Neural cell (in vitro differentiated cells): ENCODE measurements around the gene CIB4. TPM values are rescaled to one million over a fixed set of nuclear protein-coding genes. Genes with fewer than 3 reads are reported as not detected.

Experiments used
- H2AFZ ChIP-seq: fragments of 200-600, 300-800 bp; sonication (generic), shearing (Covaris generic); 2 replicates; pipeline ENCODE4 v1.6.0; 2014; ENCODE audit warnings: low read depth, mild to moderate bottlenecking, antibody characterized with exemption, low read length, moderate library complexity
- H3F3A ChIP-seq: fragments of 200-600 bp; shearing (Covaris generic); 2 replicates; pipeline ENCODE4 v1.6.1; 2016; ENCODE audit warnings: mild to moderate bottlenecking, moderate library complexity, mixed read lengths, antibody characterized with exemption, low read length; ENCODE audit not compliant: insufficient read depth, poor library complexity, severe bottlenecking
- H3K27ac ChIP-seq: fragments of 200-600, 300-800 bp; sonication (generic), shearing (Covaris generic); 2 replicates; pipeline ENCODE4 v1.5.1; 2014; ENCODE audit warnings: mild to moderate bottlenecking, low read length, moderate library complexity
- H3K27me3 ChIP-seq: fragments of 300-800, 200-600 bp; sonication (generic), shearing (Covaris generic); 2 replicates; pipeline ENCODE4 v1.6.0; 2014; ENCODE audit warnings: mild to moderate bottlenecking, low read depth, low read length, moderate library complexity; ENCODE audit not compliant: insufficient read depth
- H3K36me3 ChIP-seq: fragments of 300-800, 200-600 bp; sonication (generic), shearing (Covaris generic); 2 replicates; pipeline ENCODE4 v1.5.1; 2014; ENCODE audit warnings: mild to moderate bottlenecking, antibody characterized with exemption, low read length, moderate library complexity; ENCODE audit not compliant: insufficient read depth
- H3K4me2 ChIP-seq: fragments of 300-800, 200-600 bp; sonication (generic), shearing (Covaris generic); 2 replicates; pipeline ENCODE4 v1.6.0; 2014; ENCODE audit warnings: mild to moderate bottlenecking, low read length
- H3K4me3 ChIP-seq: fragments of 300-800, 200-600 bp; sonication (generic), shearing (Covaris generic); 2 replicates; pipeline ENCODE4 v1.5.1; 2014; ENCODE audit warnings: mild to moderate bottlenecking, low read length, moderate library complexity
- H3K79me2 ChIP-seq: fragments of 200-600 bp; shearing (Covaris generic); replicated peaks from 2 replicates; pipeline ENCODE4 v1.6.0; 2014; ENCODE audit warnings: mild to moderate bottlenecking, low read length, moderate library complexity; ENCODE audit not compliant: insufficient read depth
- H3K9ac ChIP-seq: fragments of 300-800, 200-600 bp; sonication (generic), shearing (Covaris generic); 2 replicates; pipeline ENCODE4 v1.6.1; 2016; ENCODE audit warnings: mild to moderate bottlenecking, low read length, mixed read lengths
- H3K9me2 ChIP-seq: fragments of 200-600 bp; shearing (Covaris generic); 2 replicates; pipeline ENCODE4 v1.6.1; 2016; ENCODE audit warnings: mild to moderate bottlenecking, low read length, mixed read lengths; ENCODE audit not compliant: insufficient read depth
- H3K9me3 ChIP-seq: fragments of 200-600, 300-800 bp; sonication (generic), shearing (Covaris generic); 2 replicates; pipeline ENCODE4 v1.6.1; 2016; ENCODE audit warnings: mild to moderate bottlenecking, mixed run types, low read length, moderate library complexity, mixed read lengths
- H4K20me1 ChIP-seq: fragments of 200-600 bp; shearing (Covaris generic); 2 replicates; pipeline ENCODE4 v1.6.1; 2016; ENCODE audit warnings: mild to moderate bottlenecking, mixed run types; ENCODE audit not compliant: insufficient read depth
- CTCF ChIP-seq: fragments of 450-650 bp; IDR thresholded peaks from 2 replicates; pipeline ENCODE4 v1.5.1; 2014; ENCODE audit warnings: antibody characterized with exemption, mild to moderate bottlenecking, moderate library complexity; ENCODE audit not compliant: poor library complexity, severe bottlenecking
- EP300 ChIP-seq: fragments of 450-650 bp; conservative IDR thresholded peaks from 2 replicates; pipeline ENCODE4 v1.6.1; 2014; ENCODE audit warnings: antibody characterized with exemption, mild to moderate bottlenecking, moderate library complexity; ENCODE audit not compliant: poor library complexity, severe bottlenecking
- EZH2 ChIP-seq: fragments of 200-600, 300-800 bp; shearing (Covaris generic), sonication (generic); IDR thresholded peaks from 2 replicates; pipeline ENCODE4 v1.6.1; 2014; ENCODE audit warnings: antibody characterized with exemption, low read length, borderline replicate concordance, mild to moderate bottlenecking; ENCODE audit not compliant: insufficient read depth, poor library complexity, severe bottlenecking
- MXI1 ChIP-seq: fragments of 450-650 bp; conservative IDR thresholded peaks from 2 replicates; pipeline ENCODE4 v1.6.1; 2014; ENCODE audit warnings: antibody characterized with exemption, mild to moderate bottlenecking; ENCODE audit not compliant: poor library complexity, severe bottlenecking
- POLR2AphosphoS5 ChIP-seq: IDR thresholded peaks from 2 replicates; pipeline ENCODE4 v1.6.1; 2012
- RAD21 ChIP-seq: fragments of 450-650 bp; conservative IDR thresholded peaks from 2 replicates; pipeline ENCODE4 v1.6.1; 2014; ENCODE audit warnings: antibody characterized with exemption, mild to moderate bottlenecking, moderate library complexity
- REST ChIP-seq: IDR thresholded peaks from 2 replicates; pipeline ENCODE4 v1.6.1; 2012; ENCODE audit warnings: borderline replicate concordance
- SMC3 ChIP-seq: fragments of 450-650 bp; conservative IDR thresholded peaks from 2 replicates; pipeline ENCODE4 v1.6.1; 2014; ENCODE audit warnings: antibody characterized with exemption, mild to moderate bottlenecking, moderate library complexity; ENCODE audit not compliant: poor library complexity
- TAF1 ChIP-seq: IDR thresholded peaks from 2 replicates; pipeline ENCODE4 v1.6.1; 2012; ENCODE audit warnings: low read depth
- polyA plus RNA-seq: library from polyadenylated mRNA; depleted of rRNA; stranded (reverse); fragments of >200 nt; gene quantifications from 2 replicates; pipeline ENCODE4 v1.2.3, GENCODE V29; 2014

Gene CIB4
- polyA plus RNA-seq, 1 donor from 2014 or later, result not detected

- Histone ChIP-seq H3K9ac (no peak overlapping the region), H3K36me3 (no peaks in the 10 kb centered on the region), H3K79me2 (no peaks in the 10 kb centered on the region), H3K4me2 (no peak overlapping the region), H3K9me2 (no peaks in the 10 kb centered on the region), H3K4me3 (no peak overlapping the region), H3K27me3 (no peaks in the 10 kb centered on the region), H3K27ac (no peak overlapping the region), H4K20me1 (no peaks in the 10 kb centered on the region), H3F3A (no peaks in the 10 kb centered on the region), H3K9me3 (no peaks in the 10 kb centered on the region), H2AFZ (no peak overlapping the region)
- TF ChIP-seq MXI1 (no peak), EP300 (no peak), REST (no peak), RAD21 (no peak), SMC3 (no peak), CTCF (no peak), TAF1 (no peak), EZH2 (no peak), POLR2AphosphoS5 (no peak)
Measured at GRCh38 chr2:26678035-26678434, 36.9 kb upstream of the CIB4 start.

GRCh38 chr2:26675651-26676255 lies 34.6 kb upstream of the CIB4 start:
- Histone ChIP-seq H3K36me3 (no peaks in the 10 kb centered on the region), H2AFZ (no peak overlapping the region), H3K9ac (no peak overlapping the region), H4K20me1 (no peaks in the 10 kb centered on the region), H3K79me2 (no peaks in the 10 kb centered on the region), H3K4me3 (no peak overlapping the region), H3K27me3 (no peaks in the 10 kb centered on the region), H3F3A (no peaks in the 10 kb centered on the region), H3K4me2 (no peak overlapping the region), H3K27ac (no peak overlapping the region), H3K9me3 (no peaks in the 10 kb centered on the region), H3K9me2 (no peaks in the 10 kb centered on the region)
- TF ChIP-seq TAF1 (no peak), SMC3 (no peak), EP300 (no peak), MXI1 (no peak), RAD21 (no peak)
